Measurements from ENCODE around the gene WFIKKN2.

Gene WFIKKN2

GRCh38 chr17:50794361-50794760 lies 41.0 kb upstream of the WFIKKN2 start:
- H3K4me1 ChIP-seq (ENCODE audit: insufficient read depth, low read length, severe bottlenecking), result no peaks in the 10 kb centered on the region

GRCh38 chr17:50797135-50797810 lies 38.1 kb upstream of the WFIKKN2 start:
- no peaks in the 10 kb centered on the region for H4K20me1 ChIP-seq (ENCODE audit: insufficient read depth, low read length)
- H3K27ac ChIP-seq (ENCODE audit: low read depth, low read length, poor library complexity, severe bottlenecking), result no peak overlapping the region
- H3K79me2 ChIP-seq (ENCODE audit: insufficient read depth, low read length), result no peaks in the 10 kb centered on the region
- H3K9me2 ChIP-seq (ENCODE audit: low read depth, low read length), result no peaks in the 10 kb centered on the region
- H3K36me3 ChIP-seq (ENCODE audit: insufficient read depth, low read length), result no peaks in the 10 kb centered on the region
- H3F3A ChIP-seq (ENCODE audit: insufficient read depth, low read length), result no peaks in the 10 kb centered on the region
- peaks cover 4% of the 10 kb centered on the region; the same call in 1 of the 2 replicates for H3K27me3 ChIP-seq (ENCODE audit: insufficient read depth, low read length)
- no peaks in the 10 kb centered on the region for H3K4me1 ChIP-seq (ENCODE audit: insufficient read depth, low read length, severe bottlenecking)
- H3K4me2 ChIP-seq (ENCODE audit: low read length), result no peak overlapping the region
- H3K4me3 ChIP-seq (ENCODE audit: low read depth, low read length, poor library complexity, severe bottlenecking), result no peak overlapping the region
- no peak overlapping the region for H2AFZ ChIP-seq (ENCODE audit: low read length)
- no peaks in the 10 kb centered on the region for H3K9me3 ChIP-seq (ENCODE audit: low read length)
- TF ChIP-seq EZH2 (IDR thresholded peaks at IDR 0.05; ENCODE audit: borderline replicate concordance, low read length), result no peak
- TF ChIP-seq CTCF (IDR thresholded peaks at IDR 0.05; ENCODE audit: low read length), result no peak
- H3K9ac ChIP-seq (ENCODE audit: low read length), result no peak overlapping the region

More at GRCh38 chr17:50794361-50794760, 41.0 kb upstream of the WFIKKN2 start:
- Histone ChIP-seq H3K4me3 (ENCODE audit: low read depth, low read length, poor library complexity, severe bottlenecking) (no peak overlapping the region), H3K27me3 (ENCODE audit: insufficient read depth, low read length) (peaks cover 3% of the 10 kb centered on the region; the same call in 1 of the 2 replicates), H3K9me3 (ENCODE audit: low read length) (no peaks in the 10 kb centered on the region), H3K4me2 (ENCODE audit: low read length) (no peak overlapping the region), H2AFZ (ENCODE audit: low read length) (no peak overlapping the region), H3K9me2 (ENCODE audit: low read depth, low read length) (no peaks in the 10 kb centered on the region), H3K79me2 (ENCODE audit: insufficient read depth, low read length) (no peaks in the 10 kb centered on the region), H3K36me3 (ENCODE audit: insufficient read depth, low read length) (no peaks in the 10 kb centered on the region), H4K20me1 (ENCODE audit: insufficient read depth, low read length) (no peaks in the 10 kb centered on the region), H3K27ac (ENCODE audit: low read depth, low read length, poor library complexity, severe bottlenecking) (no peak overlapping the region), H3F3A (ENCODE audit: insufficient read depth, low read length) (no peaks in the 10 kb centered on the region), H3K9ac (ENCODE audit: low read length) (no peak overlapping the region)
- TF ChIP-seq CTCF (IDR thresholded peaks at IDR 0.05; ENCODE audit: low read length) (no peak), EZH2 (IDR thresholded peaks at IDR 0.05; ENCODE audit: borderline replicate concordance, low read length) (no peak)

GRCh38 chr17:50798424-50799288 lies 36.7 kb upstream of the WFIKKN2 start:
- Histone ChIP-seq H3K27me3 (ENCODE audit: insufficient read depth, low read length) (peaks cover 4% of the 10 kb centered on the region; the same call in 1 of the 2 replicates), H3K27ac (ENCODE audit: low read depth, low read length, poor library complexity, severe bottlenecking) (no peak overlapping the region), H4K20me1 (ENCODE audit: insufficient read depth, low read length) (no peaks in the 10 kb centered on the region), H3K9me3 (ENCODE audit: low read length) (no peaks in the 10 kb centered on the region), H3F3A (ENCODE audit: insufficient read depth, low read length) (no peaks in the 10 kb centered on the region), H3K36me3 (ENCODE audit: insufficient read depth, low read length) (no peaks in the 10 kb centered on the region), H2AFZ (ENCODE audit: low read length) (no peak overlapping the region), H3K79me2 (ENCODE audit: insufficient read depth, low read length) (no peaks in the 10 kb centered on the region), H3K4me1 (ENCODE audit: insufficient read depth, low read length, severe bottlenecking) (no peaks in the 10 kb centered on the region), H3K4me2 (ENCODE audit: low read length) (no peak overlapping the region), H3K9ac (ENCODE audit: low read length) (no peak overlapping the region), H3K9me2 (ENCODE audit: low read depth, low read length) (no peaks in the 10 kb centered on the region), H3K4me3 (ENCODE audit: low read depth, low read length, poor library complexity, severe bottlenecking) (no peak overlapping the region)
- TF ChIP-seq EZH2 (IDR thresholded peaks at IDR 0.05; ENCODE audit: borderline replicate concordance, low read length) (no peak), CTCF (IDR thresholded peaks at IDR 0.05; ENCODE audit: low read length) (no peak)

Data from OCI-LY1 (cell line).